Smooth muscle cell (in vitro differentiated cells): ENCODE results near the gene CDHR5. TPM values are rescaled to one million over a fixed set of nuclear protein-coding genes. Genes with fewer than 3 reads are reported as not detected.
A peak's percentile ranks its signal among the peaks of the same experiment; 100 is the strongest.

Experiments
- DNase-seq: peaks from one replicate; lab custom pipeline; 2025; ENCODE audit not compliant: unreplicated experiment; lab: John Stamatoyannopoulos, UW
- H2AFZ ChIP-seq: fragments of 200-600 bp; sonication (generic); 2 replicates; pipeline ENCODE4 v1.6.0; 2016; ENCODE audit warnings: antibody characterized with exemption, low read depth, mild to moderate bottlenecking
- H3F3A ChIP-seq: fragments of 200-600 bp; sonication (generic); 2 replicates; pipeline ENCODE4 v1.6.0; 2017; ENCODE audit warnings: antibody characterized with exemption, low read depth
- H3K27ac ChIP-seq: fragments of 200-600 bp; sonication (generic); 2 replicates; pipeline ENCODE4 v1.5.1; 2016; ENCODE audit warnings: low read depth, mild to moderate bottlenecking
- H3K27me3 ChIP-seq: fragments of 200-600 bp; sonication (generic); 2 replicates; pipeline ENCODE4 v1.6.1; 2016; ENCODE audit warnings: low read depth, mild to moderate bottlenecking
- H3K36me3 ChIP-seq: fragments of 200-600 bp; sonication (generic); 2 replicates; pipeline ENCODE4 v1.5.1; 2016; ENCODE audit warnings: low read depth
- H3K4me1 ChIP-seq: fragments of 200-600 bp; sonication (generic); 2 replicates; pipeline ENCODE4 v1.5.1; 2016; ENCODE audit warnings: low read depth
- H3K4me2 ChIP-seq: fragments of 200-600 bp; sonication (generic); 2 replicates; pipeline ENCODE4 v1.6.0; 2016; ENCODE audit warnings: mild to moderate bottlenecking
- H3K4me3 ChIP-seq: fragments of 200-600 bp; sonication (generic); 2 replicates; pipeline ENCODE4 v1.5.1; 2016; ENCODE audit warnings: mild to moderate bottlenecking
- H3K79me2 ChIP-seq: fragments of 200-600 bp; sonication (generic); 2 replicates; pipeline ENCODE4 v1.6.0; 2016; ENCODE audit warnings: low read depth, mild to moderate bottlenecking
- H3K9ac ChIP-seq: fragments of 200-600 bp; sonication (generic); 2 replicates; pipeline ENCODE4 v1.6.0; 2016; ENCODE audit warnings: low read depth
- H3K9me3 ChIP-seq: fragments of 200-600 bp; sonication (generic); replicated peaks from 2 replicates; pipeline ENCODE4 v1.5.1; 2016; ENCODE audit warnings: low read depth
- H4K20me1 ChIP-seq: fragments of 200-600 bp; sonication (generic); 2 replicates; pipeline ENCODE4 v1.6.0; 2016; ENCODE audit warnings: low read depth
- WGBS: methylation state at CpG from one replicate; pipeline ENCODE4 v1.1.7; 2016; ENCODE audit warnings: low lambda C conversion rate; 5-methylcytosine and 5-hydroxymethylcytosine counted together
- polyA plus RNA-seq: library from polyadenylated mRNA; unstranded; fragments of >200 nt; fragmentation: Nextera tagmentation; extraction: Ambion mirVana; gene quantifications from 2 replicates; pipeline ENCODE4 v1.2.1, GENCODE V29; 2016
- total RNA-seq: library from RNA; depleted of rRNA; stranded (reverse); fragments of >200 nt; gene quantifications from 2 replicates; pipeline ENCODE4 v1.2.3, GENCODE V29; 2014
- TF ChIP-seq, protein P1 (sequence below): fragments of 200-600 bp; sonication (generic); IDR thresholded peaks from 2 replicates; pipeline ENCODE4 v1.5.1; 2017; ENCODE audit warnings: borderline replicate concordance, mild to moderate bottlenecking, antibody characterized with exemption; ENCODE audit not compliant: insufficient read depth, poor library complexity, severe bottlenecking

Gene CDHR5
- total and polyA plus RNA-seq, 2 experiments from 2014 or later: not detected

DNA sequence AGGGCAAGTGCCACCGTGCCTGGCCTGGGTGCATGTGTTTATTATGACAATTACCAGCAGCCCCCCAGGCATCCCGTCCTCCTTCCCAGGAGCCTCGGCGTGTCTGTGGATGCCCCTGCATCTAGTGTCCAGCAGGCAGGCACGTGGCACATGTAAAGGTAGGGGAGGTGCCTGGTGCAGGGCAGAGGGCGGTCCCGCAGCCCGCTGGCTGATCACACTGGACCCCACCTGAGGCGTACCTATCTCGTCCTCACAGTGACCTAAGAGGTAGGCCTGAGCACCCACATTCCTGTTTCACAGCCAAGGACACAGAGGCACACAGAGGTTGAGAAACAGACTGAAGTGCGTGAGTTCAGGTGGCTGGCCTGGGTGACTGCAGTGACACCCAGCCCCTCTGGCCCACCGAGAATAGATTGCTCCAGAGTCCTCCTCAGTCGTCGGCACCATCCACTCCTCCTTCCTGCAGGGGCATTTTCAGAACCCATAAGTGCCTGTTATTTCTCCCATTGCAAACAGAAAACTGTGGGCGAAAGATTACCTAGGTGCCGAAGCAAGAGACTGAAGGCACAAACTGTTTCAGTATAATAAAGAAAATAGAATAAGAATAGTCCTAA, 51.5 kb downstream of the CDHR5 start:
- Histone ChIP-seq H3K9ac (no peak overlapping the region), H3K36me3 (no peaks in the 10 kb centered on the region), H3K4me1 (peaks cover 32% of the 10 kb centered on the region), H4K20me1 (peaks cover 15% of the 10 kb centered on the region), H2AFZ (no peak overlapping the region), H3K79me2 (peaks cover 16% of the 10 kb centered on the region), H3K9me3 (no peaks in the 10 kb centered on the region), H3K4me2 (no peak overlapping the region), H3F3A (peaks cover 8% of the 10 kb centered on the region), H3K4me3 (no peak overlapping the region), H3K27ac (no peak overlapping the region), H3K27me3 (no peaks in the 10 kb centered on the region)
- TF ChIP-seq, protein P1, sequence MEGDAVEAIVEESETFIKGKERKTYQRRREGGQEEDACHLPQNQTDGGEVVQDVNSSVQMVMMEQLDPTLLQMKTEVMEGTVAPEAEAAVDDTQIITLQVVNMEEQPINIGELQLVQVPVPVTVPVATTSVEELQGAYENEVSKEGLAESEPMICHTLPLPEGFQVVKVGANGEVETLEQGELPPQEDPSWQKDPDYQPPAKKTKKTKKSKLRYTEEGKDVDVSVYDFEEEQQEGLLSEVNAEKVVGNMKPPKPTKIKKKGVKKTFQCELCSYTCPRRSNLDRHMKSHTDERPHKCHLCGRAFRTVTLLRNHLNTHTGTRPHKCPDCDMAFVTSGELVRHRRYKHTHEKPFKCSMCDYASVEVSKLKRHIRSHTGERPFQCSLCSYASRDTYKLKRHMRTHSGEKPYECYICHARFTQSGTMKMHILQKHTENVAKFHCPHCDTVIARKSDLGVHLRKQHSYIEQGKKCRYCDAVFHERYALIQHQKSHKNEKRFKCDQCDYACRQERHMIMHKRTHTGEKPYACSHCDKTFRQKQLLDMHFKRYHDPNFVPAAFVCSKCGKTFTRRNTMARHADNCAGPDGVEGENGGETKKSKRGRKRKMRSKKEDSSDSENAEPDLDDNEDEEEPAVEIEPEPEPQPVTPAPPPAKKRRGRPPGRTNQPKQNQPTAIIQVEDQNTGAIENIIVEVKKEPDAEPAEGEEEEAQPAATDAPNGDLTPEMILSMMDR: no peak
- DNase-seq: no peak
- 92% methylated on average over 16 of the region's 16 CpGs for WGBS

- Histone ChIP-seq H3K4me2 (no peak overlapping the region), H3K4me1 (peaks cover 23% of the 10 kb centered on the region), H3K27ac (no peak overlapping the region), H2AFZ (no peak overlapping the region), H3K36me3 (no peaks in the 10 kb centered on the region), H3K27me3 (no peaks in the 10 kb centered on the region), H3F3A (peaks cover 8% of the 10 kb centered on the region), H4K20me1 (peaks cover 11% of the 10 kb centered on the region), H3K79me2 (peaks cover 15% of the 10 kb centered on the region), H3K9ac (no peak overlapping the region), H3K4me3 (no peak overlapping the region), H3K9me3 (no peaks in the 10 kb centered on the region)
- TF ChIP-seq, protein P1: no peak
- WGBS: 65% methylated on average over 8 of the region's 8 CpGs
- no peak for DNase-seq
Measured at GRCh38 chr11:571802-572185, 53.0 kb downstream of the CDHR5 start.

GRCh38 chr11:569158-569885, 55.4 kb downstream of the CDHR5 start:
- peaks cover 16% of the 10 kb centered on the region for H3K79me2 ChIP-seq
- H2AFZ ChIP-seq: no peak overlapping the region
- peaks cover 21% of the 10 kb centered on the region for H3K4me1 ChIP-seq
- H3K27me3 ChIP-seq: no peaks in the 10 kb centered on the region
- peak overlapping the region; percentile 99 for H3K4me2 ChIP-seq
- no peak for DNase-seq
- H3K9me3 ChIP-seq: no peaks in the 10 kb centered on the region
- TF ChIP-seq, protein P1: no peak
- H3F3A ChIP-seq: peaks cover 13% of the 10 kb centered on the region
- peak overlapping the region; percentile 93 for H3K4me3 ChIP-seq
- H3K9ac ChIP-seq: peak overlapping the region; percentile 43
- peak overlapping the region; percentile 47 for H3K27ac ChIP-seq
- WGBS: 51% methylated on average over 29 of the region's 36 CpGs
- H4K20me1 ChIP-seq: peaks cover 31% of the 10 kb centered on the region
- H3K36me3 ChIP-seq: no peaks in the 10 kb centered on the region
